Nephron progenitor cell (in vitro differentiated cells): ENCODE data around the gene ZFYVE27.

Experiments
- DNase-seq: peaks from one replicate; pipeline ENCODE4 v3.0.0; 2021
- H3K27ac Mint-ChIP-seq: 2 replicates; pipeline ENCODE4 v1.8.0; 2021; ENCODE audit warnings: mild to moderate bottlenecking, moderate library complexity, mixed read lengths
- H3K27me3 Mint-ChIP-seq: 2 replicates; pipeline ENCODE4 v1.8.0; 2021; ENCODE audit warnings: mild to moderate bottlenecking, low read depth, mixed read lengths; ENCODE audit not compliant: poor library complexity
- H3K36me3 Mint-ChIP-seq: 2 replicates; pipeline ENCODE4 v1.8.0; 2021; ENCODE audit warnings: low read depth, mixed read lengths
- H3K4me1 Mint-ChIP-seq: 2 replicates; pipeline ENCODE4 v1.8.0; 2021; ENCODE audit warnings: mixed read lengths
- H3K4me3 Mint-ChIP-seq: 2 replicates; pipeline ENCODE4 v1.8.0; 2021; ENCODE audit warnings: mild to moderate bottlenecking, moderate library complexity, mixed read lengths
- H3K9me3 Mint-ChIP-seq: 2 replicates; pipeline ENCODE4 v1.8.0; 2021; ENCODE audit warnings: mild to moderate bottlenecking, moderate library complexity, mixed read lengths
- CTCF ChIP-seq: fragments of 200-600 bp; sonication (generic); IDR thresholded peaks from 2 replicates; pipeline ENCODE4 v1.5.0; 2021; ENCODE audit warnings: antibody characterized with exemption

The ZFYVE27 gene

GRCh38 chr10:97708167-97708566, 28.8 kb upstream of the ZFYVE27 start:
- TF ChIP-seq CTCF: no peak
- H3K4me1 Mint-ChIP-seq: peaks cover 27% of the 10 kb centered on the region
- peaks cover 17% of the 10 kb centered on the region for H3K27me3 Mint-ChIP-seq
- no peak overlapping the region for H3K27ac Mint-ChIP-seq
- H3K9me3 Mint-ChIP-seq: no peaks in the 10 kb centered on the region
- H3K4me3 Mint-ChIP-seq: no peak overlapping the region
- DNase-seq: no peak
- no peaks in the 10 kb centered on the region for H3K36me3 Mint-ChIP-seq

GRCh38 chr10:97708976-97709946, 27.7 kb upstream of the ZFYVE27 start:
- peak; percentile 57 for DNase-seq
- Mint-ChIP-seq H3K27ac (no peak overlapping the region), H3K36me3 (no peaks in the 10 kb centered on the region), H3K27me3 (peaks cover 15% of the 10 kb centered on the region), H3K9me3 (no peaks in the 10 kb centered on the region), H3K4me1 (peaks cover 22% of the 10 kb centered on the region), H3K4me3 (no peak overlapping the region)
- TF ChIP-seq CTCF: peak; percentile 52

- no peak for DNase-seq
- Mint-ChIP-seq H3K4me3 (peak overlapping the region; percentile 83), H3K27me3 (peaks cover 19% of the 10 kb centered on the region), H3K27ac (no peak overlapping the region), H3K36me3 (peaks cover 5% of the 10 kb centered on the region), H3K9me3 (no peaks in the 10 kb centered on the region), H3K4me1 (peaks cover 42% of the 10 kb centered on the region)
- no peak for TF ChIP-seq CTCF
Measured at GRCh38 chr10:97711640-97712572, 25.0 kb upstream of the ZFYVE27 start.

GRCh38 chr10:97713339-97713825, 23.5 kb upstream of the ZFYVE27 start, which contains the start of gene MARVELD1:
MARVELD1 (plus strand) TSS chr10:97713730; CDS start chr10:97713877, 147 bp downstream.
- Mint-ChIP-seq H3K27ac (peak within 1 kb of the TSS; percentile 98), H3K4me1 (peaks cover 54% of the 10 kb centered on the region), H3K4me3 (peak within 1 kb of the TSS; percentile 97)

More at GRCh38 chr10:97713339-97713825, 23.5 kb upstream of the ZFYVE27 start, which contains the start of gene MARVELD1:
- Mint-ChIP-seq H3K36me3 (peaks cover 20% of the 10 kb centered on the region), H3K27me3 (peaks cover 17% of the 10 kb centered on the region), H3K9me3 (no peaks in the 10 kb centered on the region)
- peak; percentile 78 for DNase-seq
- no peak for TF ChIP-seq CTCF
